HepG2 (cell line): Measurements from ENCODE around the gene IZUMO4. TPM values are rescaled to one million over a fixed set of nuclear protein-coding genes. Genes with fewer than 3 reads are reported as not detected.

Experiments
- ATAC-seq: fragments of 200-7000 bp; cut with Tn5 transposase; 3 replicates; pipeline ENCODE4 v1.9.1; 2020; ENCODE audit warnings: mild to moderate bottlenecking, moderate library complexity
- BruUV-seq: library from RNA; stranded (reverse); fragments of 400-500 nt; replicated peaks from 2 replicates; lab custom pipeline; 2021; lab: Mats Ljungman, UMichigan
- CTCF ChIA-PET: fragments of 300-600 bp; formaldehyde crosslinking; extraction: SDS; loops from one replicate; lab custom pipeline; 2021; ENCODE audit warnings: low total read pairs, inconsistent platforms, low intra/inter-chr PET ratio; lab: Yijun Ruan, JAX
- POLR2A ChIA-PET: fragments of 350-600 bp; sonication (Branson Sonifier 250); formaldehyde crosslinking; loops from one replicate; lab custom pipeline; 2020; ENCODE audit warnings: antibody characterized with exemption, inconsistent platforms; lab: Yijun Ruan, JAX
- DNase-seq: peaks from one replicate; pipeline ENCODE4 v3.0.0-alpha.2; 2015; ENCODE audit warnings: low spot score
- FAIRE-seq: peaks from 3 replicates; lab custom pipeline; 2011; peaks lifted over from hg19 to GRCh38; lab: Jason Lieb, UNC
- H2AFZ ChIP-seq: one replicate; pipeline ENCODE4 v1.6.1; 2011; ENCODE audit warnings: low read length, inconsistent platforms
- H3K27ac ChIP-seq: fragments of 300-600 bp; 3 replicates; pipeline ENCODE4 v1.8.0; 2011; ENCODE audit warnings: mixed run types, mild to moderate bottlenecking, mixed read lengths, low read length, inconsistent platforms; ENCODE audit not compliant: insufficient read depth; ENCODE audit errors: extremely low read length
- H3K27me3 ChIP-seq, 2 experiments: fragments of 200-600 bp in 1 of 2; 2 replicates in 1 of 2; 3 replicates in 1 of 2; pipeline versions ENCODE4 v1.6.0 to v1.8.0; 2011; ENCODE audit warnings: low read length in 2 of 2, mild to moderate bottlenecking in 2 of 2, moderate library complexity in 2 of 2, inconsistent platforms in 1 of 2; ENCODE audit not compliant: insufficient read depth in 2 of 2, control insufficient read depth in 1 of 2
- H3K36me3 ChIP-seq, 2 experiments: fragments of 200-600 bp in 1 of 2; replicated peaks in 1 of 2; 2 replicates in 1 of 2; 3 replicates in 1 of 2; pipeline versions ENCODE4 v1.5.1 to v1.8.0; 2011; ENCODE audit warnings: low read length in 2 of 2, inconsistent platforms in 1 of 2; ENCODE audit not compliant: insufficient read depth in 2 of 2, control insufficient read depth in 1 of 2
- H3K4me1 ChIP-seq: 2 replicates; pipeline ENCODE4 v1.5.1; 2012; ENCODE audit warnings: low read length, inconsistent platforms; ENCODE audit not compliant: insufficient read depth
- H3K4me2 ChIP-seq: 2 replicates; pipeline ENCODE4 v1.6.0; 2011; ENCODE audit warnings: low read depth, low read length, inconsistent platforms
- H3K4me3 ChIP-seq, 3 experiments: fragments of 200-600 bp in 1 of 3; sonication (generic), shearing (Covaris generic) in 1 of 3; replicated peaks in 1 of 3; 2 replicates each; pipeline ENCODE4 v1.5.1; 2011 to 2016; ENCODE audit warnings: low read length in 3 of 3, inconsistent platforms in 2 of 3, low read depth in 2 of 3, mild to moderate bottlenecking in 2 of 3, control low read depth in 1 of 3, mixed read lengths in 1 of 3; ENCODE audit not compliant: insufficient read depth in 1 of 3
- H3K79me2 ChIP-seq: one replicate; pipeline ENCODE4 v1.6.1; 2011; ENCODE audit warnings: low read length, inconsistent platforms; ENCODE audit not compliant: insufficient read depth
- H3K9ac ChIP-seq: 2 replicates; pipeline ENCODE4 v1.6.0; 2011; ENCODE audit warnings: mild to moderate bottlenecking, low read depth, low read length, inconsistent platforms; ENCODE audit not compliant: insufficient read depth
- H3K9me3 ChIP-seq: 2 replicates; pipeline ENCODE4 v1.5.1; 2012; ENCODE audit warnings: mild to moderate bottlenecking, low read length
- H4K20me1 ChIP-seq: 2 replicates; pipeline ENCODE4 v1.6.0; 2011; ENCODE audit warnings: inconsistent platforms, mild to moderate bottlenecking, low read length, moderate library complexity; ENCODE audit not compliant: insufficient read depth
- BCL3 ChIP-seq: sonication (generic); formaldehyde crosslinking; IDR thresholded peaks from 2 replicates; pipeline ENCODE4 v1.5.1; 2020; ENCODE audit warnings: mild to moderate bottlenecking, missing genetic modification reagents, moderate library complexity
- HNRNPK ChIP-seq: fragments of 200-400 bp; formaldehyde crosslinking; IDR thresholded peaks from 2 replicates; pipeline ENCODE4 v1.6.1; 2018; ENCODE audit warnings: low read length, low read depth, moderate library complexity, mild to moderate bottlenecking; ENCODE audit not compliant: poor library complexity, severe bottlenecking
- KLF15 ChIP-seq: sonication (generic); formaldehyde crosslinking; IDR thresholded peaks from 2 replicates; pipeline ENCODE4 v1.8.1; 2023; ENCODE audit warnings: borderline replicate concordance, mild to moderate bottlenecking, inconsistent platforms, missing genetic modification reagents, mixed read lengths
- MAFF ChIP-seq: IDR thresholded peaks from 2 replicates; pipeline ENCODE4 v1.6.1; 2011; ENCODE audit warnings: low read depth, low read length, improper control_type of control experiment
- RBM39 ChIP-seq: fragments of 200-400 bp; formaldehyde crosslinking; IDR thresholded peaks from one replicate; pipeline ENCODE4 v1.6.1; 2018; ENCODE audit warnings: antibody characterized with exemption, mild to moderate bottlenecking, low read depth, low read length; ENCODE audit not compliant: poor library complexity, severe bottlenecking
- RFX5 ChIP-seq: IDR thresholded peaks from 2 replicates; pipeline ENCODE4 v1.6.1; 2011; ENCODE audit warnings: low read depth, low read length, improper control_type of control experiment
- ZNF12 ChIP-seq: sonication (generic); formaldehyde crosslinking; IDR thresholded peaks from 2 replicates; pipeline ENCODE4 v1.5.0; 2020; ENCODE audit warnings: missing genetic modification reagents
- ZNF552 ChIP-seq: sonication (generic); formaldehyde crosslinking; IDR thresholded peaks from 2 replicates; pipeline ENCODE4 v1.9.0; 2022; ENCODE audit warnings: missing genetic modification reagents, mild to moderate bottlenecking, borderline replicate concordance
- ZNF850 ChIP-seq: sonication (generic); formaldehyde crosslinking; conservative IDR thresholded peaks from 2 replicates; pipeline ENCODE4 v1.9.0; 2021; ENCODE audit warnings: mild to moderate bottlenecking, missing genetic modification reagents
- WGBS: methylation state at CpG from one replicate; pipeline ENCODE4 v1.1.6; 2017; ENCODE audit warnings: low lambda C conversion rate; 5-methylcytosine and 5-hydroxymethylcytosine counted together
- in situ Hi-C: cut with HindIII; loops from 2 replicates; pipeline ENCODE4 v1.10.0; 2017; ENCODE audit warnings: low pct_unique_long_range_greater_than_20kb; ENCODE audit not compliant: extremely low pct_ligation_motif_present
- intact Hi-C: fragments of 100-400 bp; cut with micrococcal nuclease; formaldehyde crosslinking; loops from one replicate; pipeline ENCODE4 v1.10.0; 2022; ENCODE audit not compliant: unreplicated experiment
- polyA plus RNA-seq, 8 experiments: library from polyadenylated mRNA; depleted of rRNA in 3 of 8; stranded (reverse) in 7 of 8; unstranded in 1 of 8; fragments of >200 nt; fragmentation: Illumina TruSeq in 4 of 8; extraction: Trizol in 4 of 8; gene quantifications; 2 replicates each; pipeline versions ENCODE4 v1.2.1 to v1.2.3, GENCODE V29; 2011 to 2016; ENCODE audit warnings: low read depth in 4 of 8, missing spikeins in 1 of 8, mixed read lengths in 1 of 8; ENCODE audit not compliant: insufficient read depth in 1 of 8
- total RNA-seq, 5 experiments: library from RNA; depleted of rRNA; stranded (reverse); fragments of >200 nt; fragmentation: Illumina TruSeq; extraction: Trizol; gene quantifications; 2 replicates each; pipeline ENCODE4 v1.2.3, GENCODE V29; 2016; ENCODE audit warnings: low read depth in 1 of 5

IZUMO4 gene
- total and polyA plus RNA-seq, 2 of the 13 experiments (the other 11 are each of a cell fraction or from before 2014, with no cell fraction given) = 0.77 to 3.9 TPM

- no peak for TF ChIP-seq RFX5
- TF ChIP-seq ZNF552 (CRISPR knock-in tag) = no peak
- peak; percentile 46 for TF ChIP-seq RBM39
- no peak for TF ChIP-seq ZNF850 (CRISPR knock-in tag)
- TF ChIP-seq ZNF12 (CRISPR knock-in tag) = no peak
- no peak for TF ChIP-seq KLF15 (CRISPR knock-in tag)
- TF ChIP-seq, all 625 proteins: peak for 54
These were observed 40.5 kb upstream of the IZUMO4 start (continued) for GRCh38 chr19:2055931-2056836.

- CTCF ChIA-PET = no interaction called here
- no TSS peak for BruUV-seq
- DNase-seq = no peak
These were observed 39.9 kb upstream of the IZUMO4 start for GRCh38 chr19:2056837-2057192.

More at GRCh38 chr19:2056837-2057192, 39.9 kb upstream of the IZUMO4 start:
- Histone ChIP-seq H4K20me1 (no peaks in the 10 kb centered on the region), H3K36me3 (no peaks in the 10 kb centered on the region), H3K27ac (no peak overlapping the region), H3K79me2 (no peaks in the 10 kb centered on the region), H3K9ac (no peak overlapping the region), H3K4me1 (peaks cover 83% of the 10 kb centered on the region), H3K27me3 (no peaks in the 10 kb centered on the region; a peak in 1 of 5 replicates), H2AFZ (no peak overlapping the region), H3K4me3 (no peak overlapping the region), H3K4me2 (no peak overlapping the region), H3K9me3 (no peaks in the 10 kb centered on the region)
- intact Hi-C loops = no loop called here
- ATAC-seq = no peak
- 74% methylated on average over 5 of the region's 5 CpGs for WGBS
- TF ChIP-seq MAFF (no peak), HNRNPK (peak; percentile 35), BCL3 (no peak)
- POLR2A ChIA-PET = interaction anchor here (1.1 to 1.5 kb wide), 2 partner anchors 8 to 10 kb away, joined by 3 to 5 read pairs; no protein-coding TSS in a partner anchor
- FAIRE-seq = no peak
- in situ Hi-C loops = no loop called here
